Stimulated activated CD4-positive, alpha-beta T cell treated with anti-CD3 and anti-CD28 coated beads, Interleukin-4, amount 100 ng/mL, for 48 hours (primary cell): ENCODE results near the gene TXNDC11.
A peak's percentile ranks its signal among the peaks of the same experiment; 100 is the strongest.

Source experiments
- DNase-seq, 2 donors: peaks; one replicate each; pipeline ENCODE4 v3.0.0-alpha.2; 2020; ENCODE audit warnings: low read depth in 2 of 2

Gene TXNDC11

DNA sequence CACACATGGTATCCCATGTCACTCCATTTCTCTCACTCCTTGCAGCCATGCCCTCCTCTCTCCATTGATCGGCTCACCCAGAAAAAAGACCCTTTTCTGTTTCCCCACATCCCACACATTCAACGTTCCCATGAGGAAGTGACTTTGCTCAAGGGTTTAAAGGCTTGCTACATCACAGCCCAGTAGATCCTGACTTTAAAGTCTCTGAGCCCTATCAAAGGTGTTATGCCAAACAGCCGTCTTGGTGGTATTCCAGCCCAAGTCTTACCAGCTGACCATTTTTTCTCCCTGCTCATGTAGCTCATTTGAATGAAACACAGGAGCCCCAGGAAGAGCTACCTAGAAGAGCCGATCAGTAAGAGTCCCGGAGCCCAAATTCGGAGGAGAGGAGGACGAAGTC is 7.4 kb upstream of the TXNDC11 start:
- DNase-seq: no peak

DNA sequence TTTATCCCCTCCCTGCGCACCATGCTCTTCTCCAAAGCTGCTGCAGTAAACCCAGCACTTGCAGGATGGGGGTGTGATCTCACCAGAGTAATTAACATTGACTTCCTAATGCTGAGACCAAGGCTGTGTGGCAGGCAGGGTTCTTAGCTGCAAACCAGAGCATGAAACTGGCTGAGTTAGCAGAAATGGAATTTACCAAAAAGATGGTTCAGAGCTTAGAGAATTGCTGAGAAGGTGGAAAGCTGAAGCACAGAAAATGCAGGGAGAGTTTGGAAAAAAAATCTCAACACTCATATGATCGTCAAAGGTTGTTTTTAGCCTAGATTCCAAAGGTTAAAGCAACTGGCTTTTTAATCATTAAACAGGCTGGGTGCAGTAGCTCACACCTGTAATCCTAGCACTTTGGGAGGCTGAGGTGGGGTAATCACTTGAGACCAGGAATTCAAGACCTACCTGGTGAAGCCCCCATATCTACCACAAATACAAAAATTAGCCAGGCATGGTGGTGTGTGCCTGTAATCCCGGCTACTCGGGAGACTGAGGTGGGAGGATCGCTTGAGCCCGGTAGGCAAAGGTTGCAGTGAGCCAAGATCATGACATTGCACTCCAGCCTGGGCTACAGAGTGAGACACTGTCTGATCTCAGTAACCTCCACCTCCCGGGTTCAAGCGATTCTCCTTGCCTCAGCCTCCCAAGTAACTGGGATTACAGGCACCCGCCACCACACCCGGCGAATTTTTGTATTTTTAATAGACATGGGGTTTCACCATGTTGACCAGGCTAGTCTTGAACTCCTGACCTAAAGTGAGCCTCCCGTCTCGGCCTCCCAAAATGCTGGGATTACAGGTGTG is 6.0 kb upstream of the TXNDC11 start:
- no peak for DNase-seq

DNA sequence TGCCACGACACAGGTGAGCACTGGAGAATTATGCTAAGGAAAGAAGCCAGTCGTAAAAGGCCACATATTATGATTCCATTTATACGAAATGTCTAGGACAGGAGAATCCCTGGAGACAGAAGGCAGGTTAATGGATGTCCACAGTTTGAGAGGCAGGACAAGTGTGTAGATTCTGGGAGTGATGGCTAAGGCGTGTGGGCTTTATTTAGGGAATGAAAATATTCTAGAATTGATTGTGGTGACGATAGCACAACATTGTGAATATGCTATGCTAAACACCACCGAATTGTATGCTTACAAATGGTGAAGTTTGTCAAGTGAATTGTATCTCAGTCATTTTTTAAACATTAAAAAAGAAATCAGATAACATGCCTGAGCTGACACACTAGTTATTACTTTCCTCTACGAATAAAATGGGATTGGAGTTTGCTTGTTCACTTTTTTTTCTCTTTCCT is 5.3 kb upstream of the TXNDC11 start:
- no peak for DNase-seq

DNA sequence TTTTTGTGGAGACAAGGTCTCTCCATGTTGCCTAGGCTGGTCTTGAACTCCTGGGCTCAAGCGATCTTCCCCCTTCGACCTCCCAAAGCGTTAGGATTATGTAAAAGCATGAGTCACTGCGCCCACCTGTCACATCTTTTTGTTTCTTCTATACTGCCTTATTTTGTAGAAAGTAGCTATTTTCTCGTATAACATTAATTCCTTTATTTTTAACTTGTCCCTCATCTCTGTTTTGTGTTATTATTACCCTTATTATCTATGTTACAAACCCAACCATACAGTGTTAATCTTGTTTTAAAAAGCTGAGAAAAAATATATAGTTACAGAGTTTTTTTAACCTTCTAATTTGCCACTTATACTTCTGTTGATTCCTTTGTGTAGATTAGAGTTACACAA is 1.4 kb upstream of the TXNDC11 start:
- no peak for DNase-seq

DNA sequence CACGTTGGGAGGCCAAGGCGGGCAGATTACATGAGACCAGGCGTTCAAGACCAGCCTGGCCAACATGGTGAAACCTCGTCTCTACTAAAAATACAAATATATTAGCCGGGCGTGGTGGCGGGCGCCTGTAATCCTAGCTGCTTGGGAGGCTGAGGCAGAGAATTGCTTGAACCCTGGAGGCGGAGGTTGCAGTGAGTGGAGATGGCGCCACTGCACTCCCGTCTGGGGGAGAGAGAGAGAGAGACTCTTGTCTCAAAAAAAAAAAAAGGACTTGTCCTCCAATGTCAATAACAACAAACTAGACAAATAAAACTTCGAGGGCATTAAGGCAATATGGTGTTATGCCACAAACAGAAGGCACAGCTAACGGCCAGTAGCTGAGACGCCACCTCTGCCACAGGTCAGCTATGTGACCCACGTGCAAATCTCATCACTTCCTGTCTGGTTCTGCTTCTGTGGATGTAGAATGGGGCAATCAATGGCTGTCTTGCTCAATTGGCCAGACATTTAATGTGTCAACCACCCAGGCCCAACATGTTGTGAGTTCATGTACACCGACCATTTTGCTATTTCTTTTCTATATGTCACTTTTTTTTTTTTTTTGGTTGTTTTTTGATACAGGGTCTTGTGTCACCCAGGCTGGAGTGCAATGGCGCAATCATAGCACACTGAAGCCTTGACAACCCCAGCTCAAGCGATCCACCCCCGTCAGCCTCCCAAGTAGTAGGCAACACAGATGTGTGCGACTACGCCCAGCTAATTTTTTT is 834 bp upstream of the TXNDC11 start:
- peak; percentile 6 to 7 for DNase-seq

DNA sequence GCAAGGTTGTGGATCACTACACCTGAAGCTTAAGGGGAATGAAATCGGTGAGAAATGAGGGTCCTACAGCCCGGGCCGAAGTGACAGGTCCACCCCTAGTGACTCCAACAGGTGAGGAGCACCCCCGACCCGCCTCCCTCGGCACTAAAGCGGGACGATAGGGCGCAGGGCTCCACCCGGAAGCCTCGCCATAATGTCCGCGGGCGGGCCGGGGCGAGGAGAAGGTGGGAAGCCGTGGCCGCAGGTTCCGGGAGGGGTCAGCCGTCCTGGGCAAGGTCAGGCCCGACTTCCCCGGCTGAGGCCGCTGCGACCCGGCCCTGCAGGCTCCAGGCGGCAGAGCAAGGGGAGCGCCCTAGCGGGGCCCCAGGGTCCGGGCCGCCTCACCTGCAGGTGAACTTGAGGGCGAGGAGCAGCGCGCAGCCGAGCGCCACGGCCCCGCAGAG is 543 bp downstream of the TXNDC11 start:
- DNase-seq: peak; percentile 25 to 34

DNA sequence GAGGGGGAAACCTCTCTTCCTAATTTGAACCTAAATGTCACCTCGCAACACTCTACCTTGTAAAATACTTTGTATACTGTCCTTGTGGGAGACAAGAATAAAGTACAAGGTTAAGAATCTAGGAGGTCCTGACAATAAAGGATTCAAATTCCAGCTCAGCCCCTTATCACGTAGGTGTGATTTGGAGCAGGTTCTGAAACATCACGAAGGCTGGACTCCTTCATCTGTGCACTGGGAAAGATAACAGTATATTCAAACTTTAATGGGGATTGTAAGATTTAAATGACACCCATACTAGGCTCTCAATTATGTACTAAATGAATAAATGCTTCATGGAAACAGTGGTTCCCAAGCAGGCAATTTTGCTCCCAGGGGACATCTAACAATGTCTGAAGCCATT is 2.1 kb downstream of the TXNDC11 start:
- DNase-seq: no peak

DNA sequence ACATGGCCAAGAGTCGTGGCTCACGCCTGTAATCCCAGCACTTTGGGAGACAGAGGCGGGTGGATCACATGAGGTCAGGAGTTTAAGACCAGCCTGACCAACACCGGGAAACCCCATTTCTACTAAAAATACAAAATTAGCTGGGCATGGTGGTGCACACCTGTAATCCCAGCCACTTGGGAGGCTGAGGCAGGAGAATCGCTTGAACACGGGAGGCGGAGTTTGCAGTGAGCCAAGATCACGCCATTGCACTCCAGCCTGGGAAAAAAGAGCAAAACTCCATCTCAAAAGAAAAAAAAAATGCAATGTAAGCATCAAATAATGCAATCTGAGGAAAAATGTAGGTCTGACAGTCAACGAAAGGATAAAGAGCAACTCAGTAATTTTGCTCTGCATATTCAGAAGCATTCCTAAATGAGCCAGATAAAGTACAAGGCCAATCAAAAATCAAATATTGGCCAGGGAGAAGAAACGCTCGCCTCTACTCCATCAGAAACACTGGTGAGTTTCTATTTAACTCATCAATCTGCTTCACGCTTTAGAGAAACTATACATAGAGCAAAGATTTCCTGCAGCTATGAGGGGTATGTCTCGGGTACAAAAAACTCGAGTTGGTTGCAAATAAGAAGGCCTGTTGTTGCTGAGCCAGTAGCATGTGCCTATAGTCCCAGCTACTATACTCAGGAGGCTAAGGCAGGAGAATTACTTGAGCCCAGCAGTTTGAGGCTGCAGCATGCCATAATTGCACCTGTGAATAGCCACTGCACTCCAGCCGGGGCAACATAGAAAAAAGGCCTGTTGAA is 3.7 kb downstream of the TXNDC11 start:
- DNase-seq: no peak

DNA sequence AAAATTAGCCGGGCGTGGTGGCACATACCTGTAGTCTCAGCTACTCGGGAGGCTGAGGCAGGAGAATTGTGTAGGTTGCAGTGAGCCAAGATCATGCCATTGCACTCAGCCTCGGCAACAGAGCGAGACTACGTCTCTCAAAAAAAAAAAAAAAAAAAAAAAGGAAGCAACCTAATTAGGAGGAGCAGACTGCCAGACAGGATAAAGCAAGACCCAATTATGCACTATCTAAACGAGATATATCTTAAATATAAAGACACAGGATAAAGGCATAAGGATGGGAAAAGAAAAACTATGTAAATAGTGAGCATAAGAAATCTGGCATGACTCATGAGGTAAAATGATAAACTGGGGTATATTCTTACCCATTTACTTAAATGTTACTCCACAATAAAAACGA is 4.9 kb downstream of the TXNDC11 start:
- DNase-seq: no peak

DNA sequence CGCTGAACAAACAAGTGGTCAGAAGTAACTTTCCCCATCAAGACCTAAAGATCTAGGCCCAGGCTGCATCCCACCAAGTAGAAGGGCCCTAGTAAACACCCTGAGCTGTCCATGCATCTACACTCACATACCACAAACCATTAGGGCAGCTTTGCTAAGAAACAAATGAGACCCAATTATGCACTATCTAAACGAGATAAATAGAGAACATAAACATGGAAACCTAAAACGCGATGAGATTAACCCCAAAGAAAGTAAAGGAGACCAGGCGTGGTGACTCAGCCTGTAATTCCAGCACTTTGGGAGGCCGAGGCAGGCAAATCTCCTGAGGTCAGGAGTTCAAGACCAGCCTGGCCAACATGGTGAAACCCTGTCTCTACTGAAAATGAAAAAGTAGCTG is 5.8 kb downstream of the TXNDC11 start:
- DNase-seq: no peak

DNA sequence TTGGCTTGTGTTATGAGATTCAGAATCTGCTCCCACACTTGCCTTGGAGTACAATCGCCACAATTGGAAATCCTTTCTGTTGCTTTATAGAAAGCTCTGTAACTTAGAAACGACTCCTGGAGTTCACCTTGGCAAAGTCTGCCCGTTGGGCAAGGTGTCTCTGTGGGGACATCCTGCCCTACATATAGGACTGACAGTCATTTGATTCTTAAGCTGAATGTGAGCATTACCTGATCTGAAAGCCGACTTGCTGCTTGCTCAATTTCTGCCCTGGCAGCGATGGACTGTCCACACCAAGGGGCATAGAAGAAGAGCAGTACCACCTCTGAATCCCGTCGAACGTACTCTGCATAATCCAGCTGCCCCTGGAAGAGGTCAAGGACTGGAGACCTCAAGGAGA is 6.9 kb downstream of the TXNDC11 start:
- no peak for DNase-seq

DNA sequence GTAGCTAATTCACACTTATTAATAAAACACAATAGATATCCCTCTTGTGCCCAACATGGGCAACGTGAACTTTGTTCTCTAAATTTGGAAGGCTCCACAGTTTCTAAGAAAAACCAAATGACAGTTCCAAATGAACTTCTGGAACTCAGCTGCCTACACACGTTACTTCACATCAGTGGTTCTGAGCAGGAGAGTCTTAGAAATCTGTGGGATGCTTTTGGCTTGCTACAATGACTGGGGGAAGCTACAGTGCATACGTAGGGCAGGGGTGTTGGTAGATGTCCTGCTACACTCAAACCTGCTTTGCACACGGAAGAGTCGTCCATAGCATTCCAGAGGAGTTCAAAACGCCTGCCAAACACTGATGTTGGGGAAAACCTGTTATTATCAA is 8.0 kb downstream of the TXNDC11 start:
- no peak for DNase-seq

DNA sequence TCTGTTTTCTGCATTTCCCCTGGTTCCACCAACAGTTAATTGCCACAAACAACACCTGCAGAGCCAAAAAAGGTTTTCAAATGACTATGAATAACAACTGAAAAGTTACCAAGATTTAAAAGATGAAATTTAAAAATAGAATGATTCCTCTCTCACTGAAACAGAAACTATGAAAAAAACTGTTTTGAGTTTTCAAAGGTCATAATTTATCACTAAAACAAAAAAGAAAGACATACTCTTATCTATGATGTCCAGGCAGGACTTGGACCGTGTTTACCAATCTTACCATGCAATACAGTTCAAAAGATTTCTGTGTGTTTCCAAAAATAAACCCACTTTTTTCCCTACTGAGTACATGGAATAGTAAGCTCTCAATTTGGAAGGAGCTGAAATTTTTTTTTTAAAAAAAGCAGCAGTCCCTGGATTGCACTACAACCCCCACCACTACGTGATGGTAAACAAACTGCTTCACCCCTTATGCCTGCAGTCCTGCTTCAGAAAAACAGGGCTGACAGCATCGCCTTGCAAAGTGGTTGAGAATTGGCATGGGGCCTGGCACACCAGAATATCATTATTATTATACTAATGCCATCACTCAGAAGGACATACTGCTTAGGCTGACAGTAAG is 8.5 kb downstream of the TXNDC11 start:
- no peak for DNase-seq

DNA sequence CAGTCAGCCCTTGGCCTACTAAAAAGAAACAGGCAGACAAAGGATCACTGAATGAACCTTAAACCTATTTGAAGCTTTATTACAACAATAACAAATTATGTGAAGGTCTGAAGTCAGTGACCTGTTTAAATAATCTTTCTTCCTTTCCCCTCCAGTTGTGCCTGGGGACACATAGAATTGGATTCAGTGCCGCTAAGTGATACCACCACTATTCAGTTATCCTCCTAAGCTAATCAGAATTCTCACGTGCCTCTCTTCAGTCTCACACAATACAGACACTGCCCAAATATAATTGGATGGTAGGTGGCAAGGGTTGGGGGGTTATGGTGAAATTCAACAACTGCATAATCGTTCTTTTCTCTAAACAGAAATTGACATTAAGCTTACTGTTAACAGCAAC is 11.4 kb downstream of the TXNDC11 start:
- no peak for DNase-seq

DNA sequence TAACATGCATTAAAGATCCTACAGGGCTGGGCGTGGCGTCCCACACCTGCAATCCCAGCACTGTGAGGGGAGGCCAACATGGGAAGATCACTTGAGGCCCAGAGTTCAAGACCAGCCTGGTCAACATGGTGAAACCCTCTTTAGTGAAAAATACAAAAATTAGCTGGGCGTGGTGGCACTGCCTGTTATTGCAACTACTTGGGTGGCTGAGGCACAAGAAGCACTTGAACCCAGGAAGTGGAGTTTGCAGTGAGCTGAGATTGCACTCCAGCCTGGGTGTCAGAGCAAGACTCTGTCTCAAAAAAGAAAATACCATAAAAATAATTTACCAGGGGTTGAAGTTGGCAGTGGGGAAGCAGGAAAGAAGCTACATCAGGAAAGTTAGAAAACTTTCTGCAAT is 12.9 kb downstream of the TXNDC11 start:
- DNase-seq: no peak

DNA sequence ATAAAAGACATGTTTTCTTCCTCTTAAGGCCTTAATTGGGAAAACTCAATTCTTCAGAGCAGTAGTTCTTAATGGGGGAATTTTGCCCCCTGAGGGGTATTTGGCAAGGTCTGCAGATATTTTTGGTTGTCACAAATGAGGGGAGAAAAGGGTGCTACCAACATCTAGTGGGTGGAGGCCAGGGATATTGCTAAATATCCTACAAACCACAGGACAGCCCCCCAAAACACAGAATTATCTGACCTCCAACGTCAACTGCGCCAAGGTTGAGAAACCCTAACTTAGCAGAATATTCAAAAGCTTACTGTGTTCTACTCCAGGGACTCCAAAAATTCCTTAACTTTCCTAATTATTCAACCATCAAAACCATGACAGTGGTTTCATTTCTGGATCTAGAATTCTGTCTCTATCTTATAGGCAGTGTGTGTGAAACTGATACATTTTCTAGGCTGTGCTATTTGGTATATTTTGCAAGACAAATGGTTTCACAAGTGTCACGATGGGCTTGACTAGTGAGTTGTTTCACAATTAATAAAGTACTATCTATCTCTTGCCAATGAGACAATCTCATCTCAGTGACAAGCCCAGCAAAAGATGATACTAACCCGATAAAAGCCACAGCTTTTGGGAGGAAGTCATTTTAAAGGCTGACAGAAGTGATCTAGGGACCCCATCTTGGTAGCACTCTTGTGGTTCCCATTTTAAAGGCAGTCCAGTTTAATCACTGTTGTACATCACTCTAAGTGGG is 14.7 kb downstream of the TXNDC11 start:
- no peak for DNase-seq

DNA sequence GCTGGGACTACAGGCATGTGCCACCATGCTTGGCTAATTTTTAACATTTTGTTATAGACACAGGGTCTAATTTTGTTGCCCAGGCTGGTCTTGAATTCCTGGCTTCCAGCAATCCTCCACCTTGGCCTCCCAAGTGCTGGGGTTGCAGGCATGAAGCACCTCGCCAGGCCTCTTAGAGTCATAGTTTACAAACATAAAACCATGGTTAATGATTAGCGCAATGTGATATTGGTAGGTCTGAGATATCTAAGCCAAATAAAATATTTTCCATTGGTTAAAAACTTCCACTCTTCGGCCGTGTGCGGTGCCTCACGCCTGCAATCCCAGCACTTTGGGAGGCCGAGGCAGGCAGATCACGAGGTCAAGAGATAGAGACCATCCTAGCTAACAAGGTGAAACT is 16.6 kb downstream of the TXNDC11 start:
- no peak for DNase-seq

DNA sequence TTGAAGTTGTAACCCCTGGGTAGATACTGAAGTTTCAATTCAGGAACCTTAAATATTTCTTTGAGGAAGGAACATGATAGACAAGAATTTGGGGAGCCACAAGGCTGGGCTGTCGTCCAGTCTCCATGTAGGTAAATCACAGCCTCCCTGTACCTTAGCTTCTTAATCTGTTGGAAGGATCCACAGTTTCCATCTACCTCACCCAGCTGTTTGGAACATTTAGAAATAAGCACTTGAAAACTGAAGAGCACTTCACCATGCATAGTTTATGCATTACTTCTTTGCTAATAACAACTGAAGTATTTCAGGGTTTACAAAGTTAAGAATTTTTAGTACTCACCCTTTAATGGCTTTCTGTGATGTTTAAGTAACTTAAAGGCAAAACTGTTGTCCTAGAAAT is 17.2 kb downstream of the TXNDC11 start:
- DNase-seq: no peak

DNA sequence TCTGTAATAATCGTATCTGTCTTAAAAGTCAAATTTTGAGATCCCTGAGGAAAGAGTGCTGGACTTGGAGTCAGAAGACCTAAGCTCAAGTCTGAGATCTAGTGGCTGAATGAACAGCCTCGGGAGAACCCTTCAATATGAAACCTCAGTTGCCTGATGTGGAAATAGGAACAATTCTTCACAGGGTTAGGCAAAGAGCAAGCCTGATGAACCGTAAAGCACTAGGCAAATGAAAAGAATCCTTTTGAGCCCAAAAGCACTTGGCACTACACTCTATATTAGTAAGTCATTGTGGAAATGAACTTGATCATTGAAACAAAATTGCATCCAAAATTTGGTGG is 20.2 kb downstream of the TXNDC11 start:
- DNase-seq: no peak

DNA sequence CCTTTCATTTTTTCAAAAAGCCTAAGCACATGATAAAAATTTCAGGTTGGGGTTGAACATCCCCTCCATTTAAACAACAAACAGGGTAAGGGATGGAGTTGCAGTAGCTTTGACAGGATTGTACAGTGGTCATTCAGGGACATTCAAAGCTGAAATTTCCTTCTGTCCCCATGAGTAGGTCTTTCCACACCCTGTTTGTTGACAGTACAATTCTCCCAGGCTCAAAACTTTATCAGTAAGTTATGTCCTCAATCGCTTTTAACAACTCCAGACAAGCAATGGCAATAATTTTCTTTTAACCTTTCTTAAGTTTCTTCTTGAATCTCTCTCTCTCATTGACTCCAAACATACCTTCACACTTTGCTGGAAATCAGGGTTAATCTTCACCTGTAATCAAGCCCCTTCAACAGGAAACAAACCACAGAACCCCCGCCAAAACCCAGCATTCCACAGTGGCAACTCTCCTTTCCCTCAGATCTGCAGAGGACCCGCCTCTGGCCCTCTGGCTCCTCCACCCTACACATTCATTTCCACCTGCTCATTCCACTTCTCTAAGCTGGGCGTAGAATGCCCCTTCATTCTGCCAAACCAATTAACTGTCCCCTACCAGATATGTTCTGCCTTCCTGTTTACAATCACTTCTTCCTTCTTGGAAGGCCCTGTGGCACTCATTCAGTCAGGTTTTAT is 20.7 kb downstream of the TXNDC11 start:
- no peak for DNase-seq

DNA sequence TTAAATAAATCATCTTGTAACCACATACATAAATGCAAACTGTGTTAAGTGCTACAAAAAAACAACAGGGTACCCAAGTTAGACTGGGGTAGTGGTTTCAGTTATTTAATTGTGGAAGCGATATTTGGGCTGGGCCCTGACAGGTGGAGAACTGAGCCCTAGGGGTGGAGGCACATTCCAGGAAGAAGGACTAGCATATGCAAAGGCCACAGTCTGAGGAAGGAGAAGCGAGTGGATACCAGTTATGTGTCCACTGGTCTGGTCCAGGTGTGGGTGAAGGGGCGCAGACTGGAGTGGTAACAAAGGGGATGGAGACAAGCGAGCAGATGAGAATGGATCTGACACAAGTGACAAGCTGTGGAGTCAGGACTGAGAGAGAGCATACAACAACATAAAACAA is 22.9 kb downstream of the TXNDC11 start:
- no peak for DNase-seq
